ENCODE data around the gene HOOK1.

HOOK1 gene

DNA sequence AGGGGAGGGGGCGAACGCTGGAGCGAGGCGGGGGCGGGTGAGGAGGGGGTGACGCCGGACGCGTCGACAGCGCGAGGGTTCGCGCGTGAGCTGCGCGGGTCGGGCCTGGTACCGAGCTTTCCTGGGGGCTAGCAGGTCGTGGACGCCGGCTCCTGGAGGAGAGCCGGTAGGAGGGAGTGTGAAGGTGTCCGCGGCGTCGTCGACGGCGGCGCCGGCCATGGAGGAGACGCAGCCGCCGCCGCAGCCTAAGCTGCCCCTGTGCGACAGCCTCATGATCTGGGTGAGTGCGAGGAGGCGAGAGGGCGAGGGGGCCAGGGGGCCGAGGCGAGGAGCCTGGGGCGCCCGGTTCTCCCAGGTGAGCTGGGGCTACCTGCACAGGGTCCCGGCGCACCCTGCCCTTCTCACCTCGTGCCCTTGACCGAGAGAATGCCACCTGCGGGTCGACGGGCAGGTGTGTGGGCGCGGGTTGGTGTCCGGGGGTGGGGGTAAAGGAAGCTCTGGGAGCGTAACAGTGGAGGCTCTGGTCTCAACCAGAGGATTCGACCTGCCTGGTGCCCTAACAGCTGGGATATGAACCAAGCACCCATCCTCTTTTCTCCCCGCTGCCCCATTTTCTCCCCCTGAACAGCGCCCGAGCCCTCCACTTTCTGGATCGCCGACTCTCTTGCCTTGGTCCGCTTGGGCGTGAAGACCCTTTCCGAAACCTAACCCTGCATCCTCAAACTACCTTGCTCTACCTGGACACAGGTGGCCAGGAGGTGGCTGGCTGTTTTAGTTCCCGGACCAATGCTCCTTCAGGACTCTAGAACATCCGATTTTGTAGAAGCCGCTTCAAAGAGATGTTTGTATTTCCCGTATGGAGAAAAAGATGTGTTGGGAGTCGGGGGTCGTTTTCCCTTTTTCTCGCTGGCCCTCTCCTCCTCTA is at the start of gene HOOK1:
Gene HOOK1 (plus strand): TSS at position 49 of the 925 bp plus-strand sequence. CDS start 169 bp downstream, at position 218.
- DNase-seq: no peak

DNA sequence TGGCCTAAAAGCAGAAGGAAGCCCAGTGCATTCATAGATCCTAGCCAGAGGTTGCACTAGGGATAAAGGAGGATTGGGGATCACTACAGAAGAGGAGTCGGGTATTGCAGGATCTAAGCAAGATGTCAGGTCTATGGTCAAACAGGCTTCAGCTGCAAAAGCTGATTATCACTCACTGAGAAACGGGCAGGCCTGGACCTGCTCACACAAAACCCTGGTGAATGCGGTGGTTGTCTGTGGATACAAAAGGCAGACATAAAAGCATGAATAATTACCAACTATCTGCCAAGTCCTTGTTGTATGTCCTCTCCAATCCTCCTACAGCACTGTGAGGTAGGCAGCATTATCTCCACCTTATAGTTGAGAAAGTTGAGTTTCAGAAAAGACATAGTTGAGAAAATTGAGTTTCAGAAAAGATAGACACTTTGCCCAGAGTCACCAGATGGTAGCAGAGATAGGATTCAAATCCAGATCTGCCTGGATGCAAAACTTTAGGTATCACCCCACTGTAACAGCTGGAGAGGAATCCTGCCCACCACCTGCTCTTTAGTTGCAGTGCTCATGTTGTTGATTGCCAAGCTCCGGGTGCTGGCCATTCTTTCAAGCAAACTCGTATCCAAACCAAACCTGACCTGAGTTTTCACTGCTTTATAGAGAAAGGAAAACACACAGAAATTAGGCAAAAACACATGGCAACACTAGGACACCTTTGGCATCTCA is 49.6 kb upstream of the HOOK1 start:
- no peak for DNase-seq

DNA sequence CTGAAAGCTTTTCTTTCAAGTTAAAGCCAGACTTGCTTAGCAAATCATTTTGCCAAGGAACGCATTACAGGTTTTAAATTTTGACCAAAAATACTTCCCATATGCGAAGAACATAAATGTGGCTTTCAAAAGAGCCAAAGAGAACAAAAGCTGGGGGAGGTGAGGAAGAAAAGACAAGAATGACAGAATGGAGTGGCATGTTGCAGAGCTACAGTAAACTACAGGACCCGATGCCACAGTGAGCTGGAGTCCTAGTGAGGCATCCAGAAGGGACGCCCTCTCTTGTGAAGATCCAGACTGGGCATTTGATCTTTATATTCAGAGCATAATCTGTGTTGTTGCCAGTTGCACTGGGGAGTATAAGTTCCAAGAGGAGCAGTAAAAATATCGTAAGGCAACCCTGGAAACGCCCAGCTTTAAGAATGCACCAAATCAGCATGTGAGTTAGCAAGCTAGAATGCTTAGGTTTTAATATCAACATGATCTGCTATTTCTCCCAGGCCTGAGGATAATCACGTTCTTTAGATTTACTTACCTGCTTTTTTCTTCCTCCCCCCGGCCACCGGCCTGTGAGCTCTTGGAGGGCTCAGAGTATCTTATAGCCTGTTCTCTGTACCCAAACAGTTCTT is 48.4 kb upstream of the HOOK1 start:
- no peak for DNase-seq

DNA sequence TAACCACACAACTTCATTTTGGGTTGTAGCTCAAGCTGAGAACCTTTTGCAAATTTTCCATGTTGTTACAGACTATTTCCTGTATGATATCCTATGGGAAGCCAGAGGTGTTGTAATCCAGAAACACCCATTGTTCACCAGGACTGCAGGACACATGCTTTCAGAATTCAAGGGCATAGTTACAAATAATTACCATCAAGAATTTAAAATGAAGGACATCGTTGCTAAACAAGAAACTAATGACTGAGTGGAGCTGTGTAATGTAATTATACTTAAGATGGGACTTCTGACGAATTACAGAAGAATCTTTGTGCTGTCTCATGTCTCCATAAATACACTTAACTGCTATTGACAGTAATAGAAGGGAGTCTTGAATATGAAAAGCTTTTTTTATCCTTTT is 47.6 kb upstream of the HOOK1 start:
- no peak for DNase-seq

DNA sequence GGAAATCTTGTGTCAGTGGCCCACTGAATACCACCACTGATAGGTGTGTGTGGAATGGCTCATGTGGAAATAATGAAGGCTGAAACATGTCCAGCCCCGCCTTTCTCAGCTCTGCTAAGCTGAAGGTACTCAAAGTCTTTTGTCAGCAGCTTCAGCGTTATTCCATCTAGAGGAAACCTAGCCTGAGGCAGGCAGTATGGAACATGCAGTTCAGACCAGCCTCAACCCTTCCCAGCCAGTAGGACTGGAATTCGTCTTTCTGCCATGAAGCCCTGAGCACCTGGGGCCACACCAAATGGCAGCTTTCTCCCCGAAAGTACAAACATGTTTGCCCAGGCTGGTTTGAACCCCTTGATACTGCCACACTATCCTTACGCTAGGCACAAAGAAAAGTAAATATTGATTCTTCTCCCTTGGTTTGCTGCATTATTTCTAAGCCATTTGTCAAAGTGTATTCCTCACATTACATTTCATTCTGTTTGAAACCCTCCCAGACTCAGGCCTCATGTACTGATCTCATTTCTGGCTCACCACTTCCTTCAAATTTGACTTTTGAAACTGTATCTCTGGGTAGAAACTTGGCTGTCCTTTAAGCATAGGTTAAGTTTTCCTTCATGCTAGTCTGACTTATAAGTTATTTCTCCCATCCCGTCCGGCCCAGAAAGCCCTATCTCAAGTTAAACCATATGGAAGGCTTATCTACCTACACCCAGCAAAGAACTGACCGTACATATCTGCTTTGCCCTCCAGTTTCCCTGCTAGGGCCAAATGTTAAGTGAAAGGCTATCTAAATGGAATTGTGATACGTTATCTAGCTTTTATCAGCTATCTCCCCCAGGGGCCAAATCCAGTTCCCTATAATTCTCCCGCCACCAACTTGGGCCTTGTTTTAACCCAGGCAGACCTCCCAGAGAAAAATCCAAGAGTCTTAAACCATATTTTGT is 45.7 kb upstream of the HOOK1 start:
- DNase-seq: no peak

DNA sequence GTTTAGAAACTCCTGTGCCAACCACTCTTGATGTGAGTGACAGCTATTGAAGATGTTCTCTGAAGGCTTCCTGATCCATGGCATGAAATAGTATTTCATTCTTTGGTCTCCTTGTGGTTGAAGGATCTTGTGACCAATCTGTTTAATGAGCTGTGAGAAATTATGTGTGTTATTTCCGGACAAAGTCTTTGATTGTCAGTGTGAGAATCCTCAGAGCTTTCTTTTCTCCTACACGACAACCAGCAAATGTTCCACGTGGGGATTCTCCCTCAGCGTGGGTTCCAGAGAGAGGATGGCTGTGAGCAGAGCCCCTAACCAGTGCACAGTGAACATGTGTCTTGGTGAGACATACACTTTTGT is 45.0 kb upstream of the HOOK1 start:
- DNase-seq: no peak

DNA sequence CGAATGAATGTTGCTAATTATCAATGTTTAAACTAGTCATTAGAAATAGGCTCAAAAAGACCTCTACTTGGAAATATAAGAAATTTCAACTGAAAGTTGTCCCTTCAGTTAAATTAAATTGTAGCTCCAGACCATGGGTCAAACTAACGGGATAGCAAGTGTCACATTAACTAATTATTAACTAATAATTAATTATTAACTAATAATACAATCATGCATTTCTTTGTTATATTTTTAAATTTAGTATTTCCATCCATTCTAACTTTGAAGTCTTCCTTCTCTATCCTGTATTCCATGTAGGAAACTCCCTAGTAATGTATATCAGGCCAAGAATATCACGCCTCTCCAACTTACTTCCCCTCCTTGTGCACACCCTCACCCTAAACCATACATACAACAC is 43.4 kb upstream of the HOOK1 start:
- no peak for DNase-seq

DNA sequence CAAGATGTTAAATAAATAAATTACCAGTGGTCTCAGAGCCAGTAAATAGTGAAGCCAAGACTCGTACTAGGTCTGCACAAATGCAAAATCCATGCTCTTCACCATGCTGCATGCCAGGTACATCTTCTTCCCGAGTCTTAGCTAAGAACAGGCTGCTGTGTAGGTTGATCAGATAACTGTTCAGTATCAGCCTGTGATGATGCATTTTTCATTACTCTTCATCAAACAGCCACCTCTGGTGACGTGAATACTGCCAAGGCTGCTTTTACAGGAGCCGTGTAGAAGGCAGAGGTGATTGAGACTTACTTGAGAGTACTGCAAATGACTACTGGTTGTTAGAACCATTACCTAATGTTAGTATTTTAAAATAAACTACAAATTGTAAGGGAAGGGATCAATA is 39.3 kb upstream of the HOOK1 start:
- DNase-seq: no peak

DNA sequence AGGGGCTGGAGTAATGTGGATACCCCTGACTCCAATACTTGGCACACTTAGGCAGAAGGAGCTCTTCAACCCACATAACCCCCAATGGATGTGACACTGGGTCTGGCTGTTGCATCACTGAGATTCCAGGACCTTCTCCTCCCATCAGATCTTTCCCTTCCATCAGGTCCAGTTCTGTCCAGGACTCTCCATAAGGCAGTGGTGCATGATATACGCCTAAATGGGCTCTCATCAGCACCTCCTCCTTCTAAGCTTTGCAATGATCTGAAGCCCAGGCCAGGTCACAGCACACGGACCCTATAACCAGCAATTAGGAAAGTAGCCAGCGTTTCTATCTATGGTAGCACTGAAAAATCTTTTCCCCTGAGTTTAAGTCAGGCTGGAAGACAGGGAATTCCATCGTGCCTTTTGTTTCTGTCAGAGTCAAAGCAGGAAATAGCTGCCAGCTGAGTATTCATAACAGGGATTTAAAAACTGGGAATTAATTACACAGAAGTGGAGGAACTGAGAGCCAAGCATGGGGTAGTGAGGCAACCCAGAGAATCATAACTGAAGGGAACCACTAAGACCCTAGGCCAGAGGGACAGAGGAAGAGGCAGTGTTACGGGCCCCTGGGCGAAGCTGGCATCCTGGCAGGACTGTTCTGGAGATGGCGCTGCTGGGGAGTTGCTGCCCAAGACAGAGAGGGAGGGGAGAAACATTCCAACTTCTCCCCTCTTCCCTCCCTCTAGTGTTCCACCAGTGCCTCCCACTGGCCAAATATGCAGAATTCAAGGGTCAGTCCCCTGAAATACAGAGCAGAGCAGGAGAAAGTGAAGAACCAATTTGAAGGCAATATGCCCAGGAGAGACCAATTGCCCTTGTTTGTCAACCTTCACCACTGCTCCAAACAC is 37.5 kb upstream of the HOOK1 start:
- no peak for DNase-seq

DNA sequence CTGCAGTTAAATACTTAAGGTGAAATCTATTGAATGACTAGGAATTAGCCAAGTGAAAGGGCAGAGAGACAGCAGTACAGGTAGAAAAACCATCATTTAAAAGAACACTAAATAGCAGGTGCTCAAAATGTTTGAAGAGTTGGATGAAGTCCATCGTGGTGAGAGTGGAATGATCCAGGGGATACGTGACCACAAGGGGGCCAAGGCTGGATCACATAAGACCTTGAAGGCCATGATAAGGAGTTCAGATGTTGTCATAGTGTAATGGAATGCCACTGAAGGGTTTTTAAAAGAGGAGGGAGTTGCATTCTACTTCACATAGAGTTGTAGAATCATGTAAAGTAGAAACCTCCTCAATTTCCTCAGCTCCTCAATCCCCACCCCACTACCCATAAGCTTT is 34.8 kb upstream of the HOOK1 start:
- DNase-seq: no peak

DNA sequence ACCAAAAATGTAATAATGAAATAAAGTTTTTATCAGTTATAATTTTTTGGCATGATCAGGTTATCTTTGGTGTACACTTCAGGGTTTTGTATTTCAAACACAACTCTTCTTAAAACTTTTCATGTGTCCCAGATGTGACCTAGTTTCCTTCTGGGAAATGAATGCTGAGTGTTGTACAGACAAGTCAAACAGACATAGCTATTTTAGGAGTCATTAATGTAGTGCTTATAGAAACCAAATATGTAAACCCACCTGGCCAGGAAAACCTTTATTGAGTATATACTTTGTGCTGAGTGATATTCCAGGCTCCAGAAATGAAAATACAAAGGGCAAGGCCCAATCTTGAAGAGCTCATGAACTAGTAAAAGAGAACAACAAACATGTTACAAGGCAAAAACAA is 25.9 kb upstream of the HOOK1 start:
- DNase-seq: no peak

DNA sequence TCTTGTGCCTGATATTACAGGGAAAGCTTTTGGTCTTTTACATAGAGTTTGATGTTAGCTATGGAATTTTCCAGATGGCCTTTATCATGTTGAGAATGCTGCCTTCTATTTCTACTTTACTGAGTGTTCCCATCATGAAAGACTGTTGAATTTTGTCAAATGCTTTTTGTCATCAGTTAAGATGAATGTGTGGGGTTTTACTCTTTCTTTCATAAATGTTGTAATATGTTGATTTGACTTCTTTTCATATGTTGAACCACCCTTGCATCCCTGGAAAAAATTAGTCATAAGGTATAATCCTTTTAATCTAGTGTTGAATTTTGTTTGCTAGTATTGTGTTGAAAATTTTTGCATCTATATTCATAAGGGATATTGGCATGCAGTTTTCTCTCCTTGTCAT is 16.1 kb upstream of the HOOK1 start:
- no peak for DNase-seq

DNA sequence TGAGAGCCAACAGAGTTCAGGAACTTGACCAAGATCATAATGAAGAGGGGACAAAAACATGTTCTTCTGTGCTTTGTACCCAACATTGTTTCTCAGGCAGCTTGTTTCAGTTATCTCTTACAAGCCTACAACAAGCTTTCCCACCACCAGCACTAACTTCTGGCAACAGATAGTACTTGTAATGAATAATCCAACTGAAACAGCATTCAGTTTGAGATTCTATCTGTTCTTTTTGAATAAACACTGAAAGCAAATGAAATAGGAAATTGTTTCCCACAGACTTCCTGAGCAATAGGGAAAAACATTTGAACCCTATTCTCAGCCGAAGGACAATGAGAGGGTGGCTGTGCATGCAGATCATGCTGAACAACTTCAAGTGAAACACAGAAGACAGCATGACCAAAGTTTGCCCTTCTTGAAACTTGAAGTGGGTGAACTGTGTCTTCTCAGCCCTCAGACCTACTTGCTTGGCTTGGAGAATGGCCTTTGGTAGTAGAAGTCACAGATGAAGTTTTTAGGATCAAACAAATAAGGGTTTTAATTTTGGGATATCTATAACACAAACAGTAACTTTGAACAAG is 11.2 kb upstream of the HOOK1 start:
- no peak for DNase-seq

DNA sequence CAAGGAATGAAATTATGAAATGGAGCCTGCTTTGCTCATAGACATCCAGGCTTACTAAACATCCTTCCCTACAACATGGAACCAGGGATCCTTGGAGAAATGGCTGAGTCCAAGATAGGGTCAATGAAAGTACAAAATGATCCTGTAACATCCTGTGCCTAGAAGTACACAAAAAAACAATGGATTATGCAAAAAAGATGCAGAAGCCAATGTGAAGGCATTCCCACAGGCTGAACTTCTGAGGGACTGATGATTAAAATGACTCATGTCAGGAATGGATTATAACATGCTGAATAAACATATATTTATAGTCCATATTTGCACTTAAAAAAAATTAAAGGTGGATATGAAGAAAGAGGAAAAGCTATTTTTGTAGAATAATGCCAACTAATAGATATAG is 10.4 kb upstream of the HOOK1 start:
- DNase-seq: no peak

DNA sequence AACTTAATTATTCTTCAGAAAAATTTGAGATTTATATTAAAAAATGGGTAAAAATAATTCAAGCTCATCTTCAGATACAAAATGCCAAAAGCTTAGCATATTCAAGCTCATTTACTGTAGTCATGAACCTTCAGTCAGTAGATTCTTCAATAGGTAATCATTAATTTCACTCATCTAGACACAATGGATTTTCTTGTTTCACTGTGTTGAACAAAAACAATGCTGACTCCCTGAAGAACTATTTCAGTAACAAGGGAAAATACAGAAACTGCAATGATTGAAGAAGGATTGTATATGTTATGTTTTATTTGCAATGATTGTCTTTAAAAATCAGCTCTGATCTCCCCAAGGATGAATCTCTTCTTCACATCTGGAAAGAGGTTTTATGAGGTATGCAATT is 9.2 kb upstream of the HOOK1 start:
- DNase-seq: no peak

DNA sequence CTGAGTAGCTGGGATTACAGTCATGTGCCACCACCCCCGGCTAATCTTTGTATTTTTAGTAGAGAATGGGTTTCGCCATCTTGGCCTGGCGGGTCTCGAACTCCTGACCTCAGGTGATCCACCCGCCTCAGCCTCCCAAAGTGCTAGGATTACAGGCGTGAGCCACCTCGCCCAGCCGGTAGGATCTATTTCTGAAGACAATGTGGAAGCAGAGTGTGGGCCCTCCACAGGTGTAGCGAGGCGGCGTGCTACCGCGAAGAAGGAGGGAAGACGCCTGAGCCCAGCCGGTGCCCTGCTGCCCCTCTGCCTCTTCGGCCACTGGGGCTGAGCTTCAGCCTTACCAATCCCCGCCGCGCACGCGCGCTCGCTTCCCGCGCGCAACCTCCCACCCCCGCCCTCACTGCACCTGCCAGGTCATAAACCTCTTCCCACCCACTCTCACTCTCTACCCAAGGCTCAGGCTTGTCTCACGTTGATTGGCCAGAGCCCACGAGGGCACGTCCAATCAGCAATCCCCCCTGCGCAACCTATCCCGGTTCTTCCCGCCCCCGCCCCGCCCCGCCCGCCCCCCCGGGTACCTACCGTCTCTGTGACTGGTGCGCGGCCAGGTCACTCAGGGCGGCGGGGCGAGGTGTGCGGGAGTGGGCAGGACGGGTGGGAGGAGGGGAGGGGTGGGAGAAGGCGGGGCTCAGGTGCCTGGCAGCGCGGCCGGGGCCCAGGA is 409 bp upstream of the HOOK1 start:
- DNase-seq: peak; percentile 95

DNA sequence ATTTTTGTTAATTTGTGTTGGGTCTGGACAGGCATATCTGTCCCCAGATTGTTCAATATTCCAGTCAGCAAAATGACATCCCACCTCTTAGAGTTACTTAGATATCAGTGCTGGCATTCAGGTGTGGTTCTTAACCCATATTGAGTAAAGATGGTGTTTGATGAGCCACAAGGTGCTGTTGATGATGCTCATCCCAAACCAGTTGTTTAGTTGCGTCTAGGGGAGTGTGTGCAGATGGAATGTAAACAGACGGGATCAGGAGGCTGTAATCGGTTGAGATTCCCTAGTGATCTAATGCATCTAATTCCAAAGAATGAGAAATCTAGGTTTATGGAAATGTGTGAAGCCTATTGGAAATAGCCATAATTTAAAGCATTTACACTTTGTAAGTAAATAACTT is 1.1 kb downstream of the HOOK1 start:
- no peak for DNase-seq

DNA sequence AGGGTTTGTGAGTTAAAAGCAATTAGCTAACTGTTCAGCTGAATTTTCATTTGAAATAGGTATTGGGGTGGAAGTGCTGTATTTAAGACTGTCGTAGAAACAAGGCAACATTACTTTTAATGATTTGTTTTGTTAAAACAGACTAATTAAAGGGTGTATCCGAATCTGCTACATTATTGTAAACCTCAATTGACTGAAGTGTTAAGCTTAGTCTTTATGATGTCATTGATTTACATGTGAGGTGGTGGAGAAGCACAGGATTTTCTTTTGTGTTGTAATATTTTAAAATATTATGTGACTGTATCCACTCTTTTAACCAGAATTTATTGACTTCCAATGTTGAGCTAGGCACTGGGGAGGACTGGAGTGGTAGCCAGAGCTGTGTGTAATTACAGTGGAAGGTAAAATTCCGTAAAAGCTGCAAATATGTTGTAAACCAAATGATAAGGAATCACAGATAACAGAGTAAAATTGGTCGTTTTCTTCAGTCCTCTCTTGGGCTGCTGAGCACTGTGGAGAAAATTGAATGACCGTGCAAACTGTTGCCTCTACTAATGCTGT is 1.6 kb downstream of the HOOK1 start:
- DNase-seq: no peak

DNA sequence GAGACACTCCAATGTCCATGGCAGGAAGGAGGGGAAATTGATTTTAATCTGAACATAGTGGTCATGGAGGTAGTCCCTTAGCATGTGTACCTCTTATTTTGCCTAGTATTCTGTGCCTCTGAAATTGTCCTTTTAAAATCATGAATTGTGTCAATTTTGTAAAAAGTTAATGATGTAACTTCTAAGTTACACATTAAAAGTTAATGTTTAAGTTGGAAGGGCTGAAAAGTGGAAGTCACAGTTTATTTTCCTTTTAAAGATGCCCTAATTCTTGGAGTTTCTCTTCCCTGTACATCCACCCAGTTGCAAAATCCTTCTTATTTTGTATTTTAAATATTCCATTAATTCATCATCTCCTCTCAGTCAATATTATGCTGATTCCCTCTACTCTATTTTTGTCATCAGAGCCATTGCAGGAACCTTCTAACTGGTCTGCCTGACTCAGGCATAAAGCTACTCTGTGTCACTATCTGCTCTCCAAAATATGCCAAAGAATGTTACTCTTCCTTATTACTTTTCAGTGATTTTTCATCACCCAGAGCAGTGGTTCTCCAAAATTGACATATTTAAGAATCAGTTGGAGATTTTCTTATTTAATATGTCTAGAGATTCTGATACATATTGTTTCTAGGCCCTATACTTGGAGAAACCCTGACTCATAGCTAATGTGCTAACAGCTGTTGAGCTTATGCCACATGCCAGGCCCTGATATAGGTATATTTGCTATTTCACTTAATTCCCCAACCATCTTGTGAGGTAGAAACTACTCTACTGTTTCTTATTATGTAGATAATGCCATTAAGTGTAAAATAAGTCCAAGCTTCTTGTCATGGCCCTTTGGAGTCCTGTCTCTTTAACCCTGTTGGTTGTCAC is 5.1 kb downstream of the HOOK1 start:
- DNase-seq: no peak

Data from CD4-positive, alpha-beta T cell treated with Interferon alpha-2 for 1 hour (primary cell).